Urothelium cell line (cell line): ENCODE measurements around the gene NUP88.
"Not testable (repeated sequence)": the region's sequence is repeated elsewhere in the genome, so short reads cannot be mapped to it uniquely, and the experiment has no call there.

ENCODE experiments used
- DNase-seq: peaks from one replicate; pipeline ENCODE4 v3.0.0; 2011; ENCODE audit warnings: low spot score, mixed read lengths
- FAIRE-seq: peaks from 2 replicates; lab custom pipeline; 2011; peaks lifted over from hg19 to GRCh38; lab: Jason Lieb, UNC

NUP88 gene

GRCh38 chr17:5419356-5419958 is at the start of gene NUP88:
NUP88 (minus strand) TSS chr17:5419662; CDS start chr17:5419650, 12 bp downstream.
- DNase-seq (peak; percentile 95), FAIRE-seq (no peak)

GRCh38 chr17:5468075-5468473 is 48.6 kb upstream of the NUP88 start:
- FAIRE-seq (no peak), DNase-seq (peak; percentile 2)

GRCh38 chr17:5467416-5467815 is 48.0 kb upstream of the NUP88 start:
- DNase-seq (no peak), FAIRE-seq (no peak)

- FAIRE-seq (no peak), DNase-seq (no peak)
Observed at GRCh38 chr17:5466295-5466694, 46.8 kb upstream of the NUP88 start.

GRCh38 chr17:5464717-5465507 is 45.5 kb upstream of the NUP88 start:
- DNase-seq (no peak), FAIRE-seq (no peak)

- FAIRE-seq (no peak), DNase-seq (no peak)
Observed at GRCh38 chr17:5446786-5447185, 27.3 kb upstream of the NUP88 start.

- DNase-seq: no peak
- no peak for FAIRE-seq
Observed at GRCh38 chr17:5444209-5444608, 24.7 kb upstream of the NUP88 start.

- FAIRE-seq: no peak
- no peak for DNase-seq
Observed at GRCh38 chr17:5443728-5444127, 24.3 kb upstream of the NUP88 start.

GRCh38 chr17:5439446-5439764 is 19.9 kb upstream of the NUP88 start:
- FAIRE-seq: no peak
- no peak for DNase-seq

- DNase-seq (peak; percentile 89), FAIRE-seq (no peak)
Observed at GRCh38 chr17:5438716-5439445, 19.4 kb upstream of the NUP88 start, which contains the start of gene C1QBP. C1QBP (minus strand) TSS chr17:5439155; CDS start chr17:5439073, 82 bp downstream.

GRCh38 chr17:5437721-5438317 is 18.4 kb upstream of the NUP88 start:
- FAIRE-seq: no peak
- no peak for DNase-seq

- FAIRE-seq, DNase-seq: not testable (repeated sequence)
Observed at GRCh38 chr17:5435781-5436315, 16.4 kb upstream of the NUP88 start.

GRCh38 chr17:5434984-5435383 is 15.5 kb upstream of the NUP88 start:
- DNase-seq (no peak), FAIRE-seq (no peak)

GRCh38 chr17:5431949-5432556 is 12.6 kb upstream of the NUP88 start:
- DNase-seq (no peak), FAIRE-seq (no peak)

- not testable (repeated sequence) for FAIRE-seq, DNase-seq
Observed at GRCh38 chr17:5431234-5431633, 11.8 kb upstream of the NUP88 start.

- no peak for FAIRE-seq
- DNase-seq: no peak
Observed at GRCh38 chr17:5430413-5430999, 11.0 kb upstream of the NUP88 start.

GRCh38 chr17:5429191-5429887 is 9.9 kb upstream of the NUP88 start:
- DNase-seq (no peak), FAIRE-seq (no peak)

GRCh38 chr17:5425826-5426225 is 6.4 kb upstream of the NUP88 start:
- FAIRE-seq: no peak
- no peak for DNase-seq

- FAIRE-seq (no peak), DNase-seq (no peak)
Observed at GRCh38 chr17:5424909-5425308, 5.4 kb upstream of the NUP88 start.

GRCh38 chr17:5422505-5422904 is 3.0 kb upstream of the NUP88 start:
- peak; percentile 14 for DNase-seq
- no peak for FAIRE-seq
